K562 (cell line): ENCODE data around the gene RAD51AP2. TPM values are rescaled to one million over a fixed set of nuclear protein-coding genes. Genes with fewer than 3 reads are reported as not detected.

Source experiments
- ATAC-seq: fragments of 200-7000 bp; cut with Tn5 transposase; 3 replicates; pipeline ENCODE4 v1.9.1; 2020; ENCODE audit warnings: moderate library complexity
- BruUV-seq: library from RNA; stranded (reverse); fragments of 400-500 nt; replicated peaks from 2 replicates; lab custom pipeline; 2021; lab: Mats Ljungman, UMichigan
- CTCF ChIA-PET: fragments of 300-600 bp; formaldehyde crosslinking; extraction: SDS; loops from one replicate; lab custom pipeline; 2021; ENCODE audit warnings: low intra/inter-chr PET ratio; lab: Yijun Ruan, JAX
- POLR2A ChIA-PET: fragments of 300-600, 350-650 bp; sonication (Branson Sonifier 250); formaldehyde crosslinking; extraction: SDS; loops from one replicate; lab custom pipeline; 2021; ENCODE audit warnings: antibody characterized with exemption, inconsistent platforms; lab: Yijun Ruan, JAX
- DNase-seq, 4 experiments: peaks; one replicate each; pipeline versions ENCODE4 v3.0.0 to v3.0.0-alpha.2; 2011 to 2018; ENCODE audit warnings: low spot score in 3 of 4, mixed read lengths in 3 of 4; ENCODE audit errors: extremely low read depth in 1 of 4
- FAIRE-seq: peaks from 2 replicates; lab custom pipeline; 2011; peaks lifted over from hg19 to GRCh38; lab: Jason Lieb, UNC
- H2AFZ ChIP-seq: 2 replicates; pipeline ENCODE4 v1.6.0; 2011; ENCODE audit warnings: low read depth, low read length, control low read depth, inconsistent platforms
- H3K27ac ChIP-seq: fragments of 200-600 bp; 3 replicates; pipeline ENCODE4 v1.8.0; 2011; ENCODE audit warnings: low read depth, mild to moderate bottlenecking, control low read depth, inconsistent platforms, low read length, moderate library complexity, mixed read lengths; ENCODE audit errors: extremely low read depth
- H3K27me3 ChIP-seq, 2 experiments: fragments of 300-600 bp in 1 of 2; 2 replicates in 1 of 2; 3 replicates in 1 of 2; pipeline versions ENCODE4 v1.6.0 to v1.8.0; 2011; ENCODE audit warnings: inconsistent platforms in 2 of 2, low read length in 2 of 2, mild to moderate bottlenecking in 1 of 2, mixed read lengths in 1 of 2, moderate library complexity in 1 of 2; ENCODE audit not compliant: control insufficient read depth in 2 of 2, insufficient read depth in 2 of 2
- H3K36me3 ChIP-seq: fragments of 300-600 bp; 3 replicates; pipeline ENCODE4 v1.8.0; 2011; ENCODE audit warnings: mild to moderate bottlenecking, low read length, inconsistent platforms; ENCODE audit not compliant: control insufficient read depth, insufficient read depth
- H3K4me1 ChIP-seq, 2 experiments: fragments of 200-600 bp in 1 of 2; replicated peaks in 1 of 2; 2 replicates in 1 of 2; 3 replicates in 1 of 2; pipeline versions ENCODE4 v1.5.1 to v1.8.0; 2011; ENCODE audit warnings: inconsistent platforms in 2 of 2, low read length in 2 of 2, mild to moderate bottlenecking in 1 of 2, mixed read lengths in 1 of 2, moderate library complexity in 1 of 2; ENCODE audit not compliant: control insufficient read depth in 2 of 2, insufficient read depth in 2 of 2
- H3K4me2 ChIP-seq: 2 replicates; pipeline ENCODE4 v1.6.1; 2011; ENCODE audit warnings: low read length, control low read depth, inconsistent platforms, mixed read lengths; ENCODE audit not compliant: insufficient read depth
- H3K4me3 ChIP-seq: fragments of 200-600 bp; sonication (generic), shearing (Covaris generic); 2 replicates; pipeline ENCODE4 v1.5.1; 2016; ENCODE audit warnings: control low read depth, inconsistent platforms
- H3K79me2 ChIP-seq: fragments of 200-600 bp; 3 replicates; pipeline ENCODE4 v1.8.0; 2011; ENCODE audit warnings: low read length, inconsistent platforms; ENCODE audit not compliant: control insufficient read depth, insufficient read depth
- H3K9ac ChIP-seq, 2 experiments: 2 replicates each; pipeline versions ENCODE4 v1.6.0 to v1.6.1; 2011; ENCODE audit warnings: low read depth in 2 of 2, low read length in 2 of 2, control low read depth in 1 of 2, inconsistent platforms in 1 of 2, mild to moderate bottlenecking in 1 of 2, mixed read lengths in 1 of 2; ENCODE audit not compliant: insufficient read depth in 1 of 2
- H3K9me1 ChIP-seq: one replicate; pipeline ENCODE4 v1.6.0; 2011; ENCODE audit warnings: inconsistent platforms, mild to moderate bottlenecking, low read length, moderate library complexity; ENCODE audit not compliant: control insufficient read depth, insufficient read depth
- H3K9me3 ChIP-seq: replicated peaks from 2 replicates; pipeline ENCODE4 v1.5.1; 2011; ENCODE audit warnings: low read depth, low read length, inconsistent platforms; ENCODE audit not compliant: control insufficient read depth, insufficient read depth
- H4K20me1 ChIP-seq: replicated peaks from 2 replicates; pipeline ENCODE4 v1.6.1; 2011; ENCODE audit warnings: low read length, inconsistent platforms, mixed read lengths; ENCODE audit not compliant: control insufficient read depth, insufficient read depth
- DDX20 ChIP-seq: fragments of 450-650 bp; IDR thresholded peaks from 2 replicates; pipeline ENCODE4 v1.6.1; 2016; ENCODE audit warnings: missing genetic modification characterization, low read depth, mild to moderate bottlenecking, missing compliant biosample characterization, moderate library complexity
- IRF1 ChIP-seq: sonication (generic); formaldehyde crosslinking; IDR thresholded peaks from 2 replicates; pipeline ENCODE4 v1.8.0; 2022; ENCODE audit warnings: missing genetic modification reagents, mild to moderate bottlenecking, borderline replicate concordance
- NONO ChIP-seq, 2 experiments: fragments of 200-400 bp in 1 of 2; fragments of 450-650 bp in 1 of 2; formaldehyde crosslinking in 1 of 2; IDR thresholded peaks; 2 replicates each; pipeline ENCODE4 v1.6.1; 2017; ENCODE audit warnings: low read depth in 2 of 2, mild to moderate bottlenecking in 2 of 2, moderate library complexity in 2 of 2, low read length in 1 of 2
- NR3C1 ChIP-seq: sonication (generic); formaldehyde crosslinking; IDR thresholded peaks from 2 replicates; pipeline ENCODE4 v1.8.1; 2022; ENCODE audit warnings: missing genetic modification reagents
- RCOR1 ChIP-seq, 2 experiments: IDR thresholded peaks; 2 replicates each; pipeline ENCODE4 v1.6.1; 2012; ENCODE audit warnings: low read depth in 2 of 2, low read length in 2 of 2, borderline replicate concordance in 1 of 2, improper control_type of control experiment in 1 of 2
- REST ChIP-seq, 2 experiments: fragments of 450-650 bp; formaldehyde crosslinking in 1 of 2; IDR thresholded peaks; 2 replicates each; pipeline versions ENCODE4 v1.4.0 to v1.6.1; 2014 to 2020; ENCODE audit warnings: mild to moderate bottlenecking in 2 of 2, borderline replicate concordance in 1 of 2, low read depth in 1 of 2
- SMARCC2 ChIP-seq: fragments of 450-650 bp; IDR thresholded peaks from 2 replicates; pipeline ENCODE4 v1.6.1; 2017; ENCODE audit warnings: antibody characterized with exemption, moderate library complexity, mild to moderate bottlenecking, low read depth
- SRSF1 ChIP-seq: fragments of 200-400 bp; formaldehyde crosslinking; IDR thresholded peaks from 2 replicates; pipeline ENCODE4 v1.6.1; 2017; ENCODE audit warnings: mild to moderate bottlenecking, low read depth, low read length, moderate library complexity
- ZNF175 ChIP-seq: fragments of 200-800 bp; sonication (Bioruptor generic); IDR thresholded peaks from 2 replicates; pipeline ENCODE4 v1.6.1; 2016; ENCODE audit warnings: low read depth, mild to moderate bottlenecking, missing genetic modification characterization, missing compliant biosample characterization
- ZNF311 ChIP-seq: fragments of 250-450 bp; sonication (Bioruptor Pico); IDR thresholded peaks from 2 replicates; pipeline ENCODE4 v1.4.0; 2020; ENCODE audit warnings: mild to moderate bottlenecking, moderate library complexity
- ZNF511 ChIP-seq: sonication (generic); formaldehyde crosslinking; IDR thresholded peaks from 2 replicates; pipeline ENCODE4 v1.8.0; 2022; ENCODE audit warnings: mild to moderate bottlenecking, missing genetic modification reagents
- WGBS: fragments of 100-300 bp; shearing (Covaris generic); methylation state at CpG from one replicate; pipeline ENCODE4 v1.1.6; 2016; ENCODE audit warnings: low coverage, mixed read lengths; ENCODE audit not compliant: insufficient coverage; ENCODE audit errors: missing lambda C conversion rate; 5-methylcytosine and 5-hydroxymethylcytosine counted together
- in situ Hi-C: fragments of 300-500 bp; cut with MboI; formaldehyde crosslinking; loops from 4 replicates; pipeline ENCODE4 v1.15.0; 2018; ENCODE audit warnings: inconsistent platforms, mixed read lengths
- intact Hi-C: fragments of 100-400 bp; cut with micrococcal nuclease; formaldehyde crosslinking; loops from 2 replicates; pipeline ENCODE4 v1.14.2; 2022
- polyA plus RNA-seq, 8 experiments: library from polyadenylated mRNA; depleted of rRNA in 4 of 8; stranded (reverse) in 5 of 8; unstranded in 3 of 8; fragments of >200 nt; fragmentation: Nextera tagmentation in 2 of 8; fragmentation: Illumina TruSeq in 1 of 8; extraction: Ambion mirVana in 2 of 8; extraction: Trizol in 1 of 8; gene quantifications; 2 replicates each; pipeline versions ENCODE4 v1.2.1 to v1.2.3, GENCODE V29; 2011 to 2014; ENCODE audit warnings: inconsistent platforms in 1 of 8, missing spikeins in 1 of 8
- total RNA-seq, 7 experiments: library from RNA; depleted of rRNA in 6 of 7; stranded (reverse); fragments of >200 nt in 6 of 7; fragmentation: Illumina TruSeq in 2 of 7; extraction: Trizol in 2 of 7; gene quantifications; 2 replicates each; pipeline versions ENCODE4 v1.2.1 to v1.2.3, GENCODE V29; 2011 to 2021; ENCODE audit warnings: low replicate concordance in 1 of 7

The RAD51AP2 gene
- total and polyA plus RNA-seq, 9 of the 15 experiments (the other 6 are each of a cell fraction or from before 2014, with no cell fraction given), result 0.01 to 0.04 (median 0.04) TPM; not detected in 6

- Histone ChIP-seq H3K27ac (no peak overlapping the region), H3K4me2 (0 out of 2 replicates have a peak overlapping the region, but pooled peaks have one; percentile 20), H2AFZ (no peak overlapping the region; the same call in 1 of the 2 replicates), H3K27me3 (peaks cover 34 to 41% of the 10 kb centered on the region in 2 experiments), H3K4me3 (no peak overlapping the region), H3K9ac (0 out of 4 replicates have a peak overlapping the region, but pooled peaks of 1 of the 2 experiments have one; percentile 51), H3K9me3 (no peaks in the 10 kb centered on the region), H4K20me1 (no peaks in the 10 kb centered on the region), H3K4me1 (peaks cover 0 to 17% of the 10 kb centered on the region in 2 experiments; a peak in 3 of 5 replicates), H3K36me3 (no peaks in the 10 kb centered on the region), H3K79me2 (no peaks in the 10 kb centered on the region), H3K9me1 (no peaks in the 10 kb centered on the region)
- intact Hi-C loops (no loop called here), in situ Hi-C loops (no loop called here)
- CTCF ChIA-PET, result no interaction called here
- 16% methylated on average over 11 of the region's 13 CpGs for WGBS
- FAIRE-seq, result no peak
- BruUV-seq, result no TSS peak
- DNase-seq, result no peak
- POLR2A ChIA-PET, result no interaction called here
- no peak for ATAC-seq
- no peak for TF ChIP-seq NONO (IDR thresholded peaks at IDR 0.05; ENCODE audit: low read depth in 2 of 2, low read length in 1 of 2)
- TF ChIP-seq NR3C1, result no peak
- no peak for TF ChIP-seq REST (IDR thresholded peaks at IDR 0.05; ENCODE audit: borderline replicate concordance)
- no peak for TF ChIP-seq REST (CRISPR knock-in tag; IDR thresholded peaks at IDR 0.05; ENCODE audit: low read depth)
- TF ChIP-seq IRF1 (CRISPR knock-in tag), result no peak
- TF ChIP-seq SMARCC2, result no peak
- no peak for TF ChIP-seq RCOR1 (IDR thresholded peaks at IDR 0.05; ENCODE audit: borderline replicate concordance in 1 of 2, low read depth in 2 of 2, low read length in 2 of 2)
- TF ChIP-seq ZNF311, result no peak
- no peak for TF ChIP-seq SRSF1
- TF ChIP-seq DDX20 (tag), result no peak
- TF ChIP-seq ZNF175 (CRISPR knock-in tag), result no peak
- TF ChIP-seq ZNF511, result no peak
These were observed 21.4 kb upstream of the RAD51AP2 start for GRCh38 chr2:17539611-17540092.
